GM12878 (cell line): Measurements from ENCODE around the gene DRAXIN.

ENCODE experiments used
- IRF4 ChIP-seq: IDR thresholded peaks from 2 replicates; pipeline ENCODE4 v1.6.1; 2011; ENCODE audit warnings: low read depth, low read length
- POLR2AphosphoS5 ChIP-seq: IDR thresholded peaks from 2 replicates; pipeline ENCODE4 v1.6.1; 2011; ENCODE audit warnings: mild to moderate bottlenecking, low read length, inconsistent platforms
- TF ChIP-seq, protein P1 (sequence below): IDR thresholded peaks from 2 replicates; pipeline ENCODE4 v1.6.1; 2012; ENCODE audit warnings: low read depth, low read length, improper control_type of control experiment

DNA sequence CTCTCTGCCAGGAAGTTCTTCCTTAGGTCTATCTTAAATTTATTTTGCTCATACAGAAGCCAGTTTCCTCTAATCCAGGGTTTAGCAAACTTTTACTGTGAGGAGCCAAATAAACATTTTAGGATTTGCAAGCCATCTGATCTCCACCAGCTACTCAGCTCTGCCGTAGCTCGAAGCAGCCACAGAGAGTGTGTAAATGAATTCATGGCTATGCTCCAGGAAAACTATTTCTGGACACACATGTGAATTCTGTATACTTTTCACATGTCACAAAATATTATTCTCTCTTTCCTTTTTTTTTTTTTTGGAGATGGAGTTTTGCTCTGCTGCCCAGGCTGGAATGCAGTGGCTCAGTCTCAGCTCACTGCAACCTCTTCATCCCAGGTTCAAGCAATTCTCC lies 31.0 kb downstream of the DRAXIN start:
- TF ChIP-seq IRF4, result no peak
- TF ChIP-seq POLR2AphosphoS5, result no peak
- TF ChIP-seq, protein P1, sequence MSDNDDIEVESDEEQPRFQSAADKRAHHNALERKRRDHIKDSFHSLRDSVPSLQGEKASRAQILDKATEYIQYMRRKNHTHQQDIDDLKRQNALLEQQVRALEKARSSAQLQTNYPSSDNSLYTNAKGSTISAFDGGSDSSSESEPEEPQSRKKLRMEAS, result no peak
